HT1080 (cell line): ENCODE measurements around the gene PPARA. TPM values are rescaled to one million over a fixed set of nuclear protein-coding genes. Genes with fewer than 3 reads are reported as not detected.
A peak's percentile ranks its signal among the peaks of the same experiment; 100 is the strongest.
"Not testable (repeated sequence)": the region's sequence is repeated elsewhere in the genome, so short reads cannot be mapped to it uniquely, and the experiment has no call there.

ENCODE experiments used
- DNase-seq: peaks from one replicate; pipeline ENCODE4 v3.0.0-alpha.2; 2015; ENCODE audit warnings: low read depth
- total RNA-seq: library from RNA; depleted of rRNA; stranded (reverse); fragments of >200 nt; shearing (Covaris generic); gene quantifications from 2 replicates; pipeline ENCODE4 v1.2.3, GENCODE V29; 2014

The PPARA gene
- total RNA-seq, 1 experiment from 2014 or later = 4.3 TPM

- DNase-seq = no peak
Observed at GRCh38 chr22:46165977-46166376, 15.7 kb downstream of the PPARA start.

- no peak for DNase-seq
Observed at GRCh38 chr22:46169628-46170027, 19.3 kb downstream of the PPARA start.

GRCh38 chr22:46171940-46172339, 21.6 kb downstream of the PPARA start:
- DNase-seq = peak; percentile 90

GRCh38 chr22:46172522-46173110, 22.3 kb downstream of the PPARA start:
- DNase-seq = no peak

- DNase-seq = no peak
Observed at GRCh38 chr22:46173152-46173551, 22.8 kb downstream of the PPARA start.

- peak; percentile 40 for DNase-seq
Observed at GRCh38 chr22:46175631-46176030, 25.3 kb downstream of the PPARA start.

GRCh38 chr22:46176508-46177003, 26.2 kb downstream of the PPARA start:
- DNase-seq = no peak

- peak; percentile 7 for DNase-seq
Observed at GRCh38 chr22:46178755-46179505, 28.6 kb downstream of the PPARA start.

GRCh38 chr22:46179748-46180147, 29.4 kb downstream of the PPARA start:
- DNase-seq = no peak

GRCh38 chr22:46180370-46181137, 30.2 kb downstream of the PPARA start:
- no peak for DNase-seq

- DNase-seq = no peak
Observed at GRCh38 chr22:46183733-46184132, 33.4 kb downstream of the PPARA start.

- no peak for DNase-seq
Observed at GRCh38 chr22:46185283-46185682, 35.0 kb downstream of the PPARA start.

GRCh38 chr22:46187862-46188261, 37.5 kb downstream of the PPARA start:
- DNase-seq = peak; percentile 40

- no peak for DNase-seq
Observed at GRCh38 chr22:46192210-46192993, 42.1 kb downstream of the PPARA start.

GRCh38 chr22:46193898-46194310, 43.6 kb downstream of the PPARA start:
- no peak for DNase-seq

GRCh38 chr22:46195487-46196165, 45.3 kb downstream of the PPARA start:
- DNase-seq = no peak

- no peak for DNase-seq
Observed at GRCh38 chr22:46196278-46196677, 46.0 kb downstream of the PPARA start.

- no peak for DNase-seq
Observed at GRCh38 chr22:46198274-46198673, 47.9 kb downstream of the PPARA start.

- DNase-seq = not testable (repeated sequence)
Observed at GRCh38 chr22:46198806-46199205, 48.5 kb downstream of the PPARA start.

- no peak for DNase-seq
Observed at GRCh38 chr22:46201059-46201757, 50.9 kb downstream of the PPARA start.
